ENCODE results near the gene OSBP2. TPM values are rescaled to one million over a fixed set of nuclear protein-coding genes. Genes with fewer than 3 reads are reported as not detected.

OSBP2 gene
- total RNA-seq, 2 donors from 2014 or later: 4.0 to 16.8 TPM

GRCh38 chr22:30887453-30887852 is 192.8 kb downstream of the OSBP2 start:
- TF ChIP-seq CTCF (IDR thresholded peaks at IDR 0.05): no peak
- no peaks in the 10 kb centered on the region for H3K9me3 ChIP-seq
- H3K4me3 ChIP-seq: no peak overlapping the region
- DNase-seq (ENCODE audit: low spot score): no peak
- no peaks in the 10 kb centered on the region for H3K4me1 ChIP-seq
- peaks cover 8% of the 10 kb centered on the region for H3K36me3 ChIP-seq
- no peak overlapping the region for H3K27ac ChIP-seq
- H3K27me3 ChIP-seq: no peaks in the 10 kb centered on the region

GRCh38 chr22:30887861-30888260 is 193.2 kb downstream of the OSBP2 start:
- peaks cover 8% of the 10 kb centered on the region for H3K36me3 ChIP-seq
- H3K9me3 ChIP-seq: no peaks in the 10 kb centered on the region
- no peak for DNase-seq (ENCODE audit: low spot score)
- H3K27ac ChIP-seq: no peak overlapping the region
- H3K4me1 ChIP-seq: no peaks in the 10 kb centered on the region
- TF ChIP-seq CTCF (IDR thresholded peaks at IDR 0.05): no peak
- no peak overlapping the region for H3K4me3 ChIP-seq
- no peaks in the 10 kb centered on the region for H3K27me3 ChIP-seq

- H3K4me3 ChIP-seq: no peak overlapping the region
- peaks cover 8% of the 10 kb centered on the region for H3K36me3 ChIP-seq
- no peaks in the 10 kb centered on the region for H3K4me1 ChIP-seq
- H3K27ac ChIP-seq: no peak overlapping the region
- DNase-seq (ENCODE audit: low spot score): no peak
- no peaks in the 10 kb centered on the region for H3K9me3 ChIP-seq
- H3K27me3 ChIP-seq: no peaks in the 10 kb centered on the region
- TF ChIP-seq CTCF (IDR thresholded peaks at IDR 0.05): no peak
Measured at GRCh38 chr22:30889268-30889995, 194.8 kb downstream of the OSBP2 start.

GRCh38 chr22:30889996-30890480 is 195.4 kb downstream of the OSBP2 start:
- H3K36me3 ChIP-seq: peaks cover 8% of the 10 kb centered on the region
- H3K4me3 ChIP-seq: no peak overlapping the region
- no peaks in the 10 kb centered on the region for H3K27me3 ChIP-seq
- no peak for TF ChIP-seq CTCF (IDR thresholded peaks at IDR 0.05)
- no peaks in the 10 kb centered on the region for H3K9me3 ChIP-seq
- H3K4me1 ChIP-seq: no peaks in the 10 kb centered on the region
- DNase-seq (ENCODE audit: low spot score): no peak
- H3K27ac ChIP-seq: no peak overlapping the region

- TF ChIP-seq CTCF (IDR thresholded peaks at IDR 0.05): peak; percentile 47 to 78
- no peak for DNase-seq (ENCODE audit: low spot score)
- no peaks in the 10 kb centered on the region for H3K4me1 ChIP-seq
- H3K9me3 ChIP-seq: no peaks in the 10 kb centered on the region
- no peak overlapping the region for H3K4me3 ChIP-seq
- peaks cover 8% of the 10 kb centered on the region for H3K36me3 ChIP-seq
- H3K27ac ChIP-seq: no peak overlapping the region
- H3K27me3 ChIP-seq: no peaks in the 10 kb centered on the region
Measured at GRCh38 chr22:30890686-30891442, 196.2 kb downstream of the OSBP2 start.

All from right atrium auricular region (tissue), 2 donors.